CD4-positive, alpha-beta T cell treated with Interleukin-6 at 100 ng/mL for 8 hours (primary cell): ENCODE measurements around the gene RPP25L.

Experiments used
- DNase-seq: peaks from one replicate; pipeline ENCODE4 v3.0.0-alpha.2; 2020; ENCODE audit warnings: mixed read lengths, low spot score

Gene RPP25L

GRCh38 chr9:34611251-34611810 lies 566 bp downstream of the RPP25L start:
- no peak for DNase-seq

- DNase-seq: no peak
These were observed 1.3 kb downstream of the RPP25L start for GRCh38 chr9:34610434-34611206.

GRCh38 chr9:34607331-34607730 lies 4.6 kb downstream of the RPP25L start:
- no peak for DNase-seq

GRCh38 chr9:34606905-34607304 lies 5.0 kb downstream of the RPP25L start:
- DNase-seq: no peak

GRCh38 chr9:34606190-34606589 lies 5.7 kb downstream of the RPP25L start:
- no peak for DNase-seq

- DNase-seq: peak; percentile 74
These were observed 8.2 kb downstream of the RPP25L start for GRCh38 chr9:34603610-34604231.

GRCh38 chr9:34601937-34602573 lies 9.8 kb downstream of the RPP25L start:
- DNase-seq: no peak

GRCh38 chr9:34600908-34601307 lies 11.0 kb downstream of the RPP25L start:
- DNase-seq: no peak

- no peak for DNase-seq
These were observed 12.4 kb downstream of the RPP25L start for GRCh38 chr9:34599546-34599945.

GRCh38 chr9:34594177-34594576 lies 17.7 kb downstream of the RPP25L start:
- no peak for DNase-seq

GRCh38 chr9:34592895-34593601 lies 18.8 kb downstream of the RPP25L start:
- DNase-seq: no peak

GRCh38 chr9:34591917-34592866 lies 19.7 kb downstream of the RPP25L start:
- DNase-seq: no peak

- DNase-seq: peak; percentile 65
These were observed 20.5 kb downstream of the RPP25L start for GRCh38 chr9:34591248-34591916.

- DNase-seq: no peak
These were observed 21.3 kb downstream of the RPP25L start for GRCh38 chr9:34590381-34591247.

- DNase-seq: no peak
These were observed 22.1 kb downstream of the RPP25L start, which contains the start of gene CNTFR for GRCh38 chr9:34589636-34590380. TSS of gene CNTFR (minus strand) at chr9:34589724. CDS start at chr9:34568981, 20,743 bp downstream.

- no peak for DNase-seq
These were observed 22.9 kb downstream of the RPP25L start for GRCh38 chr9:34588671-34589635.

- DNase-seq: no peak
These were observed 24.6 kb downstream of the RPP25L start for GRCh38 chr9:34587271-34587670.
